Neural cell (in vitro differentiated cells): ENCODE results near the gene ATP11A. TPM values are rescaled to one million over a fixed set of nuclear protein-coding genes. Genes with fewer than 3 reads are reported as not detected.

Experiments
- H2AFZ ChIP-seq: fragments of 200-600, 300-800 bp; sonication (generic), shearing (Covaris generic); 2 replicates; pipeline ENCODE4 v1.6.0; 2014; ENCODE audit warnings: low read depth, mild to moderate bottlenecking, antibody characterized with exemption, low read length, moderate library complexity
- H3F3A ChIP-seq: fragments of 200-600 bp; shearing (Covaris generic); 2 replicates; pipeline ENCODE4 v1.6.1; 2016; ENCODE audit warnings: mild to moderate bottlenecking, moderate library complexity, mixed read lengths, antibody characterized with exemption, low read length; ENCODE audit not compliant: insufficient read depth, poor library complexity, severe bottlenecking
- H3K27ac ChIP-seq: fragments of 200-600, 300-800 bp; sonication (generic), shearing (Covaris generic); 2 replicates; pipeline ENCODE4 v1.5.1; 2014; ENCODE audit warnings: mild to moderate bottlenecking, low read length, moderate library complexity
- H3K27me3 ChIP-seq: fragments of 300-800, 200-600 bp; sonication (generic), shearing (Covaris generic); 2 replicates; pipeline ENCODE4 v1.6.0; 2014; ENCODE audit warnings: mild to moderate bottlenecking, low read depth, low read length, moderate library complexity; ENCODE audit not compliant: insufficient read depth
- H3K36me3 ChIP-seq: fragments of 300-800, 200-600 bp; sonication (generic), shearing (Covaris generic); 2 replicates; pipeline ENCODE4 v1.5.1; 2014; ENCODE audit warnings: mild to moderate bottlenecking, antibody characterized with exemption, low read length, moderate library complexity; ENCODE audit not compliant: insufficient read depth
- H3K4me2 ChIP-seq: fragments of 300-800, 200-600 bp; sonication (generic), shearing (Covaris generic); 2 replicates; pipeline ENCODE4 v1.6.0; 2014; ENCODE audit warnings: mild to moderate bottlenecking, low read length
- H3K4me3 ChIP-seq: fragments of 300-800, 200-600 bp; sonication (generic), shearing (Covaris generic); 2 replicates; pipeline ENCODE4 v1.5.1; 2014; ENCODE audit warnings: mild to moderate bottlenecking, low read length, moderate library complexity
- H3K79me2 ChIP-seq: fragments of 200-600 bp; shearing (Covaris generic); replicated peaks from 2 replicates; pipeline ENCODE4 v1.6.0; 2014; ENCODE audit warnings: mild to moderate bottlenecking, low read length, moderate library complexity; ENCODE audit not compliant: insufficient read depth
- H3K9ac ChIP-seq: fragments of 300-800, 200-600 bp; sonication (generic), shearing (Covaris generic); 2 replicates; pipeline ENCODE4 v1.6.1; 2016; ENCODE audit warnings: mild to moderate bottlenecking, low read length, mixed read lengths
- H3K9me2 ChIP-seq: fragments of 200-600 bp; shearing (Covaris generic); 2 replicates; pipeline ENCODE4 v1.6.1; 2016; ENCODE audit warnings: mild to moderate bottlenecking, low read length, mixed read lengths; ENCODE audit not compliant: insufficient read depth
- H3K9me3 ChIP-seq: fragments of 200-600, 300-800 bp; sonication (generic), shearing (Covaris generic); 2 replicates; pipeline ENCODE4 v1.6.1; 2016; ENCODE audit warnings: mild to moderate bottlenecking, mixed run types, low read length, moderate library complexity, mixed read lengths
- H4K20me1 ChIP-seq: fragments of 200-600 bp; shearing (Covaris generic); 2 replicates; pipeline ENCODE4 v1.6.1; 2016; ENCODE audit warnings: mild to moderate bottlenecking, mixed run types; ENCODE audit not compliant: insufficient read depth
- CTCF ChIP-seq: fragments of 450-650 bp; IDR thresholded peaks from 2 replicates; pipeline ENCODE4 v1.5.1; 2014; ENCODE audit warnings: antibody characterized with exemption, mild to moderate bottlenecking, moderate library complexity; ENCODE audit not compliant: poor library complexity, severe bottlenecking
- EP300 ChIP-seq: fragments of 450-650 bp; conservative IDR thresholded peaks from 2 replicates; pipeline ENCODE4 v1.6.1; 2014; ENCODE audit warnings: antibody characterized with exemption, mild to moderate bottlenecking, moderate library complexity; ENCODE audit not compliant: poor library complexity, severe bottlenecking
- EZH2 ChIP-seq: fragments of 200-600, 300-800 bp; shearing (Covaris generic), sonication (generic); IDR thresholded peaks from 2 replicates; pipeline ENCODE4 v1.6.1; 2014; ENCODE audit warnings: antibody characterized with exemption, low read length, borderline replicate concordance, mild to moderate bottlenecking; ENCODE audit not compliant: insufficient read depth, poor library complexity, severe bottlenecking
- MXI1 ChIP-seq: fragments of 450-650 bp; conservative IDR thresholded peaks from 2 replicates; pipeline ENCODE4 v1.6.1; 2014; ENCODE audit warnings: antibody characterized with exemption, mild to moderate bottlenecking; ENCODE audit not compliant: poor library complexity, severe bottlenecking
- POLR2AphosphoS5 ChIP-seq: IDR thresholded peaks from 2 replicates; pipeline ENCODE4 v1.6.1; 2012
- RAD21 ChIP-seq: fragments of 450-650 bp; conservative IDR thresholded peaks from 2 replicates; pipeline ENCODE4 v1.6.1; 2014; ENCODE audit warnings: antibody characterized with exemption, mild to moderate bottlenecking, moderate library complexity
- REST ChIP-seq: IDR thresholded peaks from 2 replicates; pipeline ENCODE4 v1.6.1; 2012; ENCODE audit warnings: borderline replicate concordance
- SMC3 ChIP-seq: fragments of 450-650 bp; conservative IDR thresholded peaks from 2 replicates; pipeline ENCODE4 v1.6.1; 2014; ENCODE audit warnings: antibody characterized with exemption, mild to moderate bottlenecking, moderate library complexity; ENCODE audit not compliant: poor library complexity
- TAF1 ChIP-seq: IDR thresholded peaks from 2 replicates; pipeline ENCODE4 v1.6.1; 2012; ENCODE audit warnings: low read depth
- polyA plus RNA-seq: library from polyadenylated mRNA; depleted of rRNA; stranded (reverse); fragments of >200 nt; gene quantifications from 2 replicates; pipeline ENCODE4 v1.2.3, GENCODE V29; 2014

ATP11A gene
- polyA plus RNA-seq, 1 donor from 2014 or later: 3.0 TPM

- no peak overlapping the region for H3K9ac ChIP-seq
- H3K9me2 ChIP-seq: no peaks in the 10 kb centered on the region
- no peaks in the 10 kb centered on the region for H3K27me3 ChIP-seq
- no peak overlapping the region for H3K4me2 ChIP-seq
- no peak for TF ChIP-seq CTCF
- no peak for TF ChIP-seq EP300
- no peak for TF ChIP-seq REST
- no peak for TF ChIP-seq RAD21
- no peak for TF ChIP-seq SMC3
- no peak for TF ChIP-seq TAF1
- H4K20me1 ChIP-seq: no peaks in the 10 kb centered on the region
- no peak overlapping the region for H2AFZ ChIP-seq
- H3K4me3 ChIP-seq: no peak overlapping the region
- H3K79me2 ChIP-seq: no peaks in the 10 kb centered on the region
- H3K36me3 ChIP-seq: no peaks in the 10 kb centered on the region
- no peak overlapping the region for H3K27ac ChIP-seq
- H3K9me3 ChIP-seq: no peaks in the 10 kb centered on the region
- no peaks in the 10 kb centered on the region for H3F3A ChIP-seq
Measured at GRCh38 chr13:112828082-112828699, 138.4 kb downstream of the ATP11A start.

GRCh38 chr13:112828756-112829155 lies 138.9 kb downstream of the ATP11A start:
- Histone ChIP-seq H3K27ac (no peak overlapping the region), H3K79me2 (no peaks in the 10 kb centered on the region), H3F3A (no peaks in the 10 kb centered on the region), H3K9me3 (no peaks in the 10 kb centered on the region), H3K4me3 (no peak overlapping the region), H4K20me1 (no peaks in the 10 kb centered on the region), H3K4me2 (no peak overlapping the region), H2AFZ (no peak overlapping the region), H3K9ac (no peak overlapping the region), H3K9me2 (no peaks in the 10 kb centered on the region), H3K36me3 (no peaks in the 10 kb centered on the region), H3K27me3 (no peaks in the 10 kb centered on the region)
- no peak for TF ChIP-seq SMC3
- TF ChIP-seq TAF1: no peak
- TF ChIP-seq EP300: no peak
- no peak for TF ChIP-seq POLR2AphosphoS5
- no peak for TF ChIP-seq MXI1
- TF ChIP-seq REST: no peak
- TF ChIP-seq RAD21: no peak
- no peak for TF ChIP-seq CTCF
- TF ChIP-seq EZH2: no peak
